GM18508 (cell line): Measurements from ENCODE around the gene PNPO.

ENCODE experiments used
- ATAC-seq: cut with Tn5 transposase; IDR thresholded peaks from one replicate; pipeline ENCODE4 v1.9.1; 2021; ENCODE audit warnings: moderate number of reproducible peaks; ENCODE audit not compliant: insufficient read depth, unreplicated experiment

The PNPO gene

GRCh38 chr17:47994724-47995123 is 53.4 kb downstream of the PNPO start:
- ATAC-seq = no peak

GRCh38 chr17:47995241-47995935 is 54.0 kb downstream of the PNPO start:
- no peak for ATAC-seq

GRCh38 chr17:47996201-47996600 is 54.8 kb downstream of the PNPO start:
- ATAC-seq = no peak

GRCh38 chr17:47997586-47997985 is 56.2 kb downstream of the PNPO start:
- ATAC-seq = no peak

- ATAC-seq = no peak
Observed at GRCh38 chr17:47998044-47998443, 56.7 kb downstream of the PNPO start.
